RWPE1 (cell line): Measurements from ENCODE around the gene AGAP5.
"Not testable (repeated sequence)": the region's sequence is repeated elsewhere in the genome, so short reads cannot be mapped to it uniquely, and the experiment has no call there.

Experiments used
- CTCF ChIA-PET: fragments of 350-600 bp; sonication (Branson Sonifier 250); formaldehyde crosslinking; extraction: SDS; loops from one replicate; lab custom pipeline; 2021; lab: Yijun Ruan, JAX
- POLR2A ChIA-PET: fragments of 400-600 bp; formaldehyde crosslinking; extraction: SDS; loops from one replicate; lab custom pipeline; 2020; ENCODE audit warnings: antibody characterized with exemption; ENCODE audit not compliant: low non-redundant PET; lab: Yijun Ruan, JAX
- DNase-seq: peaks from one replicate; pipeline ENCODE4 v3.0.0; 2012; ENCODE audit warnings: low spot score
- H3K27ac ChIP-seq: fragments of 450-650 bp; 2 replicates; pipeline ENCODE4 v1.5.1; 2017
- TF ChIP-seq, protein P1 (sequence below): fragments of 450-650 bp; conservative IDR thresholded peaks from 2 replicates; pipeline ENCODE4 v1.5.1; 2017; ENCODE audit warnings: low read depth, mild to moderate bottlenecking

The AGAP5 gene

GRCh38 chr10:73697675-73698159 lies at the start of gene AGAP5:
Gene AGAP5 (minus strand): TSS chr10:73698109. CDS start chr10:73697755, 354 bp downstream.
- CTCF ChIA-PET, DNase-seq, POLR2A ChIA-PET, H3K27ac ChIP-seq: not testable (repeated sequence)

DNA sequence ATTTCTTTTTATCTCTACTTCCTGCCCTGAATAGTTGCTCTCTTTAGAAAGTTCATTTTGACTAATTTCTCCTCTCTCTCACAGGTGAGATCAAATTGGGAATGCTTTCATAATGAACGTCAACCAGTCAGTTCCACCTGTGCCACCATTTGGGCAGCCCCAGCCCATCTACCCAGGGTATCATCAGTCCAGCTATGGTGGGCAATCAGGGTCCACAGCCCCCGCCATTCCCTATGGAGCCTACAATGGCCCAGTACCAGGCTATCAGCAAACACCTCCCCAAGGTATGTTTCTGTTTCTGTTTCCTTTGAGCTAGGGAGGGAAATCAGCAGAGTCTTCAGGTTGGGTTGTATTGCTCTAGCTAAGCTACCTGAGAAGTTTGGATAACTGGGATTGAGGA lies 48.8 kb upstream of the AGAP5 start:
- ChIA-PET POLR2A (interaction anchor here (0.5 kb wide), 1 partner anchor 32 kb away, joined by 6 read pairs; no protein-coding TSS in a partner anchor), CTCF (no interaction called here)
- TF ChIP-seq, protein P1, sequence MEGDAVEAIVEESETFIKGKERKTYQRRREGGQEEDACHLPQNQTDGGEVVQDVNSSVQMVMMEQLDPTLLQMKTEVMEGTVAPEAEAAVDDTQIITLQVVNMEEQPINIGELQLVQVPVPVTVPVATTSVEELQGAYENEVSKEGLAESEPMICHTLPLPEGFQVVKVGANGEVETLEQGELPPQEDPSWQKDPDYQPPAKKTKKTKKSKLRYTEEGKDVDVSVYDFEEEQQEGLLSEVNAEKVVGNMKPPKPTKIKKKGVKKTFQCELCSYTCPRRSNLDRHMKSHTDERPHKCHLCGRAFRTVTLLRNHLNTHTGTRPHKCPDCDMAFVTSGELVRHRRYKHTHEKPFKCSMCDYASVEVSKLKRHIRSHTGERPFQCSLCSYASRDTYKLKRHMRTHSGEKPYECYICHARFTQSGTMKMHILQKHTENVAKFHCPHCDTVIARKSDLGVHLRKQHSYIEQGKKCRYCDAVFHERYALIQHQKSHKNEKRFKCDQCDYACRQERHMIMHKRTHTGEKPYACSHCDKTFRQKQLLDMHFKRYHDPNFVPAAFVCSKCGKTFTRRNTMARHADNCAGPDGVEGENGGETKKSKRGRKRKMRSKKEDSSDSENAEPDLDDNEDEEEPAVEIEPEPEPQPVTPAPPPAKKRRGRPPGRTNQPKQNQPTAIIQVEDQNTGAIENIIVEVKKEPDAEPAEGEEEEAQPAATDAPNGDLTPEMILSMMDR: no peak
- no peak for DNase-seq
- no peak overlapping the region for H3K27ac ChIP-seq

GRCh38 chr10:73744664-73744975 lies 46.7 kb upstream of the AGAP5 start:
- TF ChIP-seq, protein P1: no peak
- peak; percentile 51 for DNase-seq
- POLR2A ChIA-PET: interaction anchor here (0.7 kb wide), 1 partner anchor 24 kb away, joined by 3 read pairs; no protein-coding TSS in a partner anchor
- CTCF ChIA-PET: no interaction called here
- peak overlapping the region; percentile 87 for H3K27ac ChIP-seq

- H3K27ac ChIP-seq: peak within 1 kb of the TSS; percentile 87
- POLR2A ChIA-PET: interaction anchor here (0.8 to 1.2 kb wide), 2 partner anchors 13 to 28 kb away, joined by 4 read pairs; a partner anchor contains a TSS
- TF ChIP-seq, protein P1: no peak
- DNase-seq: peak; percentile 98
- CTCF ChIA-PET: no interaction called here
These were observed 46.2 kb upstream of the AGAP5 start, which contains the start of gene SEC24C for GRCh38 chr10:73743905-73744663. Gene SEC24C (plus strand): TSS chr10:73744372. CDS start chr10:73746833, 2,461 bp downstream.

- peak overlapping the region; percentile 87 for H3K27ac ChIP-seq
- CTCF ChIA-PET: interaction anchor here (0.7 kb wide), 1 partner anchor 22 kb away, joined by 3 read pairs; no protein-coding TSS in a partner anchor
- POLR2A ChIA-PET: interaction anchor here (0.8 to 1.2 kb wide), 2 partner anchors 13 to 28 kb away, joined by 4 read pairs; a partner anchor contains a TSS
- DNase-seq: no peak
- TF ChIP-seq, protein P1: no peak
These were observed 45.5 kb upstream of the AGAP5 start for GRCh38 chr10:73743327-73743904.

DNA sequence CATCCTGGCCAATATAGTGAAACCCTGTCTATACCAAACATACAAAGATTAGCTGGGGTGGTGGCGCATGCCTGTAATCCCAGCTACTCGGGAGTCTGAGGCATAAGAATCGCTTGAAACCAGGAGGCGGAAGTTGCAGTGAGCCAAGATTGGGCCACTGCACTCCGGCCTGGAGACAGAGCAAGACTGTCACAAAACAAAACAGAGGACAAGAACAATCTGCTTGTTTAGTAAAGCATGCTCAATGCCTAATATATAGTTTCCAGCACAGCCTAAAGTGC lies 44.5 kb upstream of the AGAP5 start:
- POLR2A ChIA-PET: interaction anchor here (0.6 kb wide), 1 partner anchor 233 kb away, joined by 3 read pairs; no protein-coding TSS in a partner anchor
- no peak for DNase-seq
- CTCF ChIA-PET: interaction anchor here (0.6 kb wide), 1 partner anchor 195 kb away, joined by 3 read pairs; no protein-coding TSS in a partner anchor
- H3K27ac ChIP-seq: peak overlapping the region; percentile 74
- TF ChIP-seq, protein P1: no peak

DNA sequence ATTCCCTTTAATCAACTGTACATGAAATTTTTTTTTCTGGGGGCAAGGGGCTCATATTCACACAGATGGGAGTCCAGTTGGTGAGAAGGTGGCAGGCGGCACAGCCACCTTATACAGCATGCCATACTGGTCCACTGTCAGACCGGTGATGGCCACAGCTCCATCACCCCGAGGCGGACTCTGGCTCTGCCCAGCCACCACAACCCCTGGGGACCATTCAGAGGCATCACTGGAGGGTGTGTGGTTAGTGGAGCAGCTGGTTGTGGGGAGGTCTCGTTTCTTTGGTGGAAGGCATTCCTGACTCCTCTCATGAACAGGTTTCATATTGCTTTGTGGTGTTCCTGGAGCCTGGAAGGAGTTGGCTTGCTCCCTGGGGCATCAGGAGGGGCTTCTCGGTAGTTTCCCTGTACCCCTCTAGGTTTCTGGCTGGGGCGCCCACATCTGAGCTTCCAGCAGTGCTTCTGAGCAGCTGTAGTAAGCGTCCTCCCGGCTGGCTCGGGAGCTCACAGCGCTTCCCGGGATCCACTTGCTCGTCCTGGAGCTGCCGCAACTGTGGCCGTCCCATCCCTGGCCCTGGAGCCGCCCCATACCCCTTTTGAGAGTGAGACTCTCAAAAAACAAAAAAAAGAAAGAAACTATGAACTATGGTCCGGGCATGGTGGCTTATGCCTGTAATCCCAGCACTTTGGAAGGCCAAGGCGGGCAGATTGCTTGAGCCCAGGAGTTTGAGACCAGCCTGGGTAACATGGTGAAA lies 42.8 kb upstream of the AGAP5 start:
- peak overlapping the region; percentile 74 for H3K27ac ChIP-seq
- POLR2A ChIA-PET: interaction anchor here (0.7 to 1.1 kb wide), 2 partner anchors 8 to 159 kb away, joined by 6 to 9 read pairs; no protein-coding TSS in a partner anchor
- DNase-seq, CTCF ChIA-PET: not testable (repeated sequence)
